AG09319 (cell line): ENCODE results near the gene UBR2.
"Not testable (repeated sequence)": the region's sequence is repeated elsewhere in the genome, so short reads cannot be mapped to it uniquely, and the experiment has no call there.

Experiments used
- DNase-seq: peaks from one replicate; pipeline ENCODE4 v3.0.0-alpha.2; 2010; ENCODE audit warnings: low read depth; ENCODE audit errors: extremely low read depth
- CTCF ChIP-seq: IDR thresholded peaks from 2 replicates; pipeline ENCODE4 v1.5.1; 2011; ENCODE audit warnings: low read depth, mild to moderate bottlenecking, inconsistent platforms, low read length, moderate library complexity

The UBR2 gene

GRCh38 chr6:42652024-42652746 lies 88.4 kb downstream of the UBR2 start:
- no peak for TF ChIP-seq CTCF
- DNase-seq, result no peak

- TF ChIP-seq CTCF, result no peak
- DNase-seq, result no peak
Measured at GRCh38 chr6:42653851-42654250, 90.0 kb downstream of the UBR2 start.

- no peak for DNase-seq
- no peak for TF ChIP-seq CTCF
Measured at GRCh38 chr6:42659806-42660205, 96.0 kb downstream of the UBR2 start.

- peak; percentile 81 for TF ChIP-seq CTCF
- peak; percentile 25 for DNase-seq
Measured at GRCh38 chr6:42661540-42662153, 97.8 kb downstream of the UBR2 start.

GRCh38 chr6:42664718-42665117 lies 100.9 kb downstream of the UBR2 start:
- no peak for TF ChIP-seq CTCF
- DNase-seq, result no peak

- DNase-seq, result not testable (repeated sequence)
Measured at GRCh38 chr6:42674368-42674767, 110.5 kb downstream of the UBR2 start.

GRCh38 chr6:42674780-42675179 lies 111.0 kb downstream of the UBR2 start:
- DNase-seq, result no peak

More at GRCh38 chr6:42674780-42675179, 111.0 kb downstream of the UBR2 start:
- no peak for TF ChIP-seq CTCF
